HG03378 (cell line): ENCODE data around the gene ZNF862.
A peak's percentile ranks its signal among the peaks of the same experiment; 100 is the strongest.

Experiments
- ATAC-seq: cut with Tn5 transposase; IDR thresholded peaks from one replicate; pipeline ENCODE4 v1.9.1; 2021; ENCODE audit warnings: mild to moderate bottlenecking, moderate library complexity; ENCODE audit not compliant: unreplicated experiment

ZNF862 gene

DNA sequence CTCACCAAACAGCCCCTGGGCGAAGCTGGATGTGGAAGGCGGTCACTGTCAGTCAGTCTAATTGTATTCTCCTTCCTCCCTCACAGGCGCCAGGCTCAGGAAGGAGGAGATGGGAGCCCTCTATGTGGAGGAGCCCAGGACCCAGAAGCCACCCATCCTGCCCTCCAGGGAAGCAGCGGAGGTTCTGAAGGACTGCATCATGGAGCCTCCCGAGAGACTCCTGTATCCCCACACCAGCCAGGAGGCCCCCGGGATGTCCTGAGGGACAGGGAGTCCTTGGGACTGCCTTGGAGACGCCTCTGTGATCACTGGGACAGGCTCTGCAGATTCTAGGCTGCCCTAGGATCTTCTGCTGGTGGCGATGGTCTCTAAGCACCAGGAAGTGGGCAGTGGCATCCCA lies 25.8 kb downstream of the ZNF862 start:
- no peak for ATAC-seq

DNA sequence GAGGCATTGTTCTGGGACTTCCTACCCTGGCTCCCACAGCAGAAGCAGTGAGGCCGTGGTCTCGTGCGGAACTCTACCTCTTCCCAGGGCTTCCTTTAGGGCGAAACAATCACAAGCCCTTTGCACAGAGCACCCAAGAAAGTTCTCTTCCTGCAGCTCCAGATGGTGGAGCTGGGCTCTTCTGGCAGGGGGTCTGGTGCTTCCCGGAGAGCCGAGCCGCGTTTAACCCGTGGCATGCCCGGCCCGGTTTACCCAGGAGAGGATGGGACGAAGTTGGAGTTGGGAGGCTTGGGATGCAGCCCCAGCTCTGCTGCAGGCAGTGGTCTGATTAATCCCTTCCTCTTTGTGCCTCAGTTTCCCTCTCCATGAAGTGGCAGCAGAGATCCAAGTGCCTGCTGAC lies 26.6 kb downstream of the ZNF862 start:
- ATAC-seq: no peak

DNA sequence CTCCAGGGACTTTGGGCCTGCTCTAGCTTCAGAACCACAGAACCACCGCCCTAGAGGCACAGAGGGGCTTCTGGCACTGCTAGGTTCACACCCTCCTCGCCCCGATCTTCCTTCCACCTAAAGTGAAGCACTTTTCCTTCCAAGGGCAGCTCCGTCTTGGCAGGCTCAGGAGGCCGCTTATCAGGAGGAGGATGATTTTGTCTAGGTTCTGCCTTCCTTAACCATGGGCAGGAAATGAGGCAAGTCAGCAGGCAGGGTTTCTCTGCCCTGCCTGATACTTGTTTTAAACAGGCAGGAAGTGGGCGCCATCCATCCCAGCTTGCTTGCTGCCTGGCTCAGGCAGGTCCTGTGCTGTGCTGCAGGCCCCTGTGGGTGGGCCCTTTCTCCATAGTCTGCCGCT lies 27.3 kb downstream of the ZNF862 start:
- no peak for ATAC-seq

DNA sequence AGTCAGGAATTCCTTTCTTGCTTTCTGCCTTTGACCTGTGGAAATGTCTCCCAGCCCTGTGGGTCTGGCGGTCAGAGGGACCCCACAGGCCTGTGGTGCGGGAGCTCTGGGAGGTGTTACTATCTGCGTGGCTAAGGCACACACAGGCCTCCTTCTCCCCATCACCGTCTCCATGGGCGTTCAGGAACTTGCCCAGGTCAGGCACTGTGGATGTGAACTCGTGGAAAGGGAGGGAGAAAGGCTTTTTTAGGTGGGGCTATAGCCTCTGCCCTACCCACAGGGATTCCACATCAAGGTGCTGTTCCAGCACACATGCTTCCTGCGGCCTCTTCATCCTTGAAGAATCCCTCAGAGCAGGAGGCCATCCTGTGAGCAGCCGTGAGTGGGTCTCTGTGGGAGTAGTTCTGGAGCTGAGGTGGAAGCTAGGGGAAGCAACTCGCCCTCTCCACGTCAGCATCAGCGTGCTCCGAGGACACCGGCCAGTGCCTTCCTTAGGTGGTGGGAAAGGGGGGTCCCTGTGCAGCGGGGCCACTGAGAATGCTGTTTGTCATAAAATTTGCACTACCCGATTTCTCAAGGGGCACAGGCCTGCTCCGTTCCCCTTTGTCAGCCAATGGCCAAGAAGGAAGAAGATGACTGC lies 28.1 kb downstream of the ZNF862 start:
- no peak for ATAC-seq

DNA sequence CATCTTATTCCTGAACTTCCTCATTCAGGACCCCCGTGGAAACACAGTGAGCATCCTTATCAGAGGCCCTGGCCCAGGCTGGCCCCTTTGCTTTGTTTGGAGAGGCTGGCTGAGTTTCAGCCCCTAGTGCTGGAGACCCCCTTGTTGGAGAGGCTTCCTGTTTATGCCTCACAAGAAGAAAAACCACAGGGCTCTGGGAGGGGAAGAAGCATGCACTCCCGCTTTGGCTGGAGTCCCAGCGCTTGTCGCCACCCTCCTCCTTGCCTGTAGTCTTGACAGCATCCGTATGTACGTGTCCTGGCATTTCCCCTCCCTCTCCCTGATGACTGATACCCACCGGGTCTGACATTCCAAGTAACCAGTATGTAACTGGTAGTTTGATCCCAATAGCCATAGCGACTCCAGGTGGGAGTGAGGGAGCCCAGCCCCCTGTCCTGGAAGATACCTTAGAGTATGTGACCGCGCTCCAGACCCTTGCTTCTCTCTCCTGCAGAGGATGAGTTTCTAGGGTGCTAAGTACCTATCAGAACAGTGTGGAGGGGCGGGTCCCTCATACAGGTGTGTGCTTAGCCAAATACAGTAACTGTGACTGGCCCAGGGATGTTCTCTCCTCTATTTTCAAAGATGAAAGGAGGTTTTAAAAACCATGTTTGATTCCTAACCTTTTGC lies 28.7 kb downstream of the ZNF862 start:
- no peak for ATAC-seq

DNA sequence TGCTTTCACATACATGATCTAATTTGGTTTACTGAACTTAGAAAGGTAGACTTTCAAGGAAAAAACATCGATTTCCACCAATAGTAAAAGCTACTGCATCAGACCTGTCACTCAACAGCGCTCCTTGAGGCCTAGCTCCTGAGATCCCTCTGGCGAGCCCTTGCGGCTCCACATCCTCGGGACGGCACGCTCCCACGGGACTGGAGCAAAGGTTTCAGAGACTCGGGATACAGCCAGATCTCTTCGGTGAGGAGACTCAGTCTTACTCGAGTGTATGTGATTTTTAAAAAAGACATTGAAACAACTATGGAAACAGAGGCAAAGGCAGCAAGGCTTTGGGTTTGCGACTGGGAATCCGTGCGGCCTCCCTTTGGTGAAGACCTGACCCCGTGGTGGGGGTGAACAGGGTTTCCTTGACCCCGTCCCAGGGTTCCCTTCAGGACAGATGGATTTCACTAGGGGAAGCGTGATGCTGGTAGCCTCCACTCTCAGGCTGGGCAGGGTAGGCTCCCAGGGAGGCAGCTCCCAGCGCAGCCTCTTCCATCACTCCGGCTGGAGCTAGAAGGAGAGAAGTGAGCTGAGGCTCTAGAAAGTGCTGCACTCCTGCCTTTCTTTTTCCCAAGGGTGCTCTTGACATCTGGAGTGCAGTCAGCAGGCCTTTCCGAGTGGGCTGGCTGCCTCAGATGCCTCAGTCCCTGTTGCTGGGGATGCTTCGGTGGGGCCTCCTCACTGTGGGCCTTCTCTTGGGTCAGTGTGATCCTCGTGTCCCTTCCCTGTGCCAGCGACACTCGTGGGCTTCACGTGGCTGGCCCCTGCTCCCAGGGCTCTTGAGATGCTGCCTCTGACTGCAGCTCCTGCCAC lies 29.8 kb downstream of the ZNF862 start:
- no peak for ATAC-seq

DNA sequence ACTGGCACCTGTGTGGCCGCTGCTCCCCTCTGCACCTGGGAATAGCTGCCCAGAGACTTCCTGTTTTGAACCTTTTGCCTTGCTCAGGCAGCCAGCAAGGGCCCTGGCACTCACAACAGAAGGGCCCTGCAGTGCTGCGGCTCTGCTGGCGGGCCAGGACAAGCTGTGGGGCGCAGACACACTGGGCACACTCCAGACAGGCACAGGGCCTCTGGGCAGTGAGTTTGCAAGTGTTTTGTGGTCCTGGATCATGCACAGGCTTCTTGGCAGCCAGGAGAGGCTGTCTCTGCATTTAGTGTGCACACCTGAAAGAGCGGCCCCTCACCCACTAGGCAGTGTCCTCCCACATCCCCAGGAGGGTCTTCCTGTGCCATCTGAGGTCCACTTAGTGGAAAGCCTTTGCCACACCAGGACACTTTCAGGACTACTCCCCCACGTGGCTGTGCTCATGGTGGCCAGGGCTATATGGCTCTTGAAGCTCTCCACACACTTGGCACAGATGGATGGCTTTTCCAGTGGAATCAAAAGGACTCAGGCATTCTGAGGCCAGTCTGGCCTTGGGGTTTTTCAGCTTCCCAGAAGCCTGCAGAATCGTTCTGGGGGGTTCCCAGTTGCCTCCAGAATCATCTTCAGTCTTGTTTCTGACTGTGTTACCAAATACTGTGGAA lies 30.6 kb downstream of the ZNF862 start:
- ATAC-seq: no peak

DNA sequence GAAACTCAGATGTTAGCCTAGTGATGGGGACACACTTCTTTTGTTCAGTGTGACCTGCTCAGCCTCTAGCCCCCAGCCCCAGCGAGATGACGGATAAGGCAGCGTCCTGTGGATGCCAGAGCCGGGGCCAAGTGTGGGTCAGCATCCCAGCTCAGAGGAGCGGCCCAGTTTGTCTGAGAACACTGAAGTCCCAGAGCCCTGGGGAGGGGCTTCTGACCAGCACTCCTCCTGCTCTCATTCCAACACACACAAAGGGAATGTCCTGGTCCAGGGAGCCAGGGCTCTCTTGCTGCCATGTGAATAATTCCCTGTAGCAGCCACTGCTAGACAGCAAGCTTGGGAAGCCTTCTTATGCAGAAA lies 31.1 kb downstream of the ZNF862 start:
- no peak for ATAC-seq

DNA sequence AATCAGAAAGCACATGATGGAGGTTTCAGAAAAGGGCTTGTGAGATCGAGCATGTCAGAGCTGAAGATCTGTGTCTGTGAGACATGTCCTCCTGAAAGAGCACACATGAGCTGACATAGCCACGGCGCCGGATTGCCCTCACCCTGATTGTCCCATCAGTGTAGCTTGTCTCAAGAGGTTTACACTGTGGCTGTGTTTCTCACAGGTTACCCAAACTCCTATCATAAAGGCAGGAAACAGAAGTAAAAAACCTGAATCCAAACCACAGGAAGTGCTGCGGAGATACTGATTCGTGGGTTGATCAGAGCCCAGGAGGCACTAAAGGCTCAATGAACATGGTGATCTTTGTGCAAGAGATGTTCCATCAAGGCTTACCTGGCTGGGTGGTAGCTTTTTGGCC lies 31.7 kb downstream of the ZNF862 start:
- ATAC-seq: no peak

DNA sequence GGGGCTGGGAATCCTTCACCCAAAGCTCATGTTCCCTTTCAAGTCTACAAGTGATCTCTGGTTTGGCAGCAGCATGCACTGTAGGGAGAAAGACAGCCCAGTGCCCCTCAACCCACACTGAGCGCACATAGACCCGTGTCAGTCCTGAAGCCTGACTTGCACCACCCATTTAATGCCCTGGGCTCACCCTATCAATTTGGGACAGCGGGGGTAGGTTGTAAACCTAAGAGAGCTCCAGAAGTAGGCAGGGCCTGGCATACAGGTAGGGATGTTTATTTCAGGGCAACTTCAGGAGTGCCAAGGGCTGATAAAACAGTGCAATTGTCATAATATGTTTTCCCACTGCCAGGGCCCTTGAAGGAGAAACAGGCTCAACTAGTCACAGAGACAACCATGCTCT lies 32.1 kb downstream of the ZNF862 start:
- ATAC-seq: no peak

DNA sequence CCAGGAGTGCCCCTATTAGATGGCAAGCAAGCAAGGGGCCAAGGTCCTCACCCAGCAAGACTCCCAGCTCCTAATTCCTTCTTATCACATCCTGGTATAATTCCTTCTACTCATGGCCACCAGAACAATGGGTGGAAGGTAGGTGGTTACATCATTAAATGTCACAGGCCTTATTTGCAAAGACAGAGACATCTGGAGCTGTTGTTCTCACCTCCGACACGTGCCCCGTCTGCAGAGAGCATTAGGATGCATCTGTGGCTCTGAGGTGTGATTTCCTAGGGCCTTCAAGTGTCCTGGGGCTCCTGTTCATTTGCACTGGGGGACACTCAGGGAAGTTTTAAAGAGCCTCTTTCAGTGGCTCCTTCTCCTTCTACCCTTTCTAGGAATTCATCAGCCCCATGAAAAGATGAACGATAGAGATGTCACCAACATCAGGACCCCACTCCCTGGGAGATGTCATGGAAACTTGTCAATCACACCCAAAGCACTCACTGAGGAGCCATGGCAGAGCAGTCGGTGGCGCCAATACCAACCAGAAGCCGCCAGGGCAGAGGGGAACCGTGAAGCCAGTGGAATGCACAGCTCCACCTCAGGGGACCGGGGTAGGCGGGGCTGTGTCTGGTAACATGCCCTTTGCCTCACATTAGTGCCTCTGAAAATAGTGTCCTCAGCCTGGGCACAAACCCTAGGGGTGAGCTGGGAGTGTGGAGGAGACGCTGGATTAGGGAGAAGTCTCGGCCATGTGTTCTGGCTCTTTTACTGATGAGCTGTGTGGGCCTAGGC lies 32.7 kb downstream of the ZNF862 start:
- ATAC-seq: no peak

DNA sequence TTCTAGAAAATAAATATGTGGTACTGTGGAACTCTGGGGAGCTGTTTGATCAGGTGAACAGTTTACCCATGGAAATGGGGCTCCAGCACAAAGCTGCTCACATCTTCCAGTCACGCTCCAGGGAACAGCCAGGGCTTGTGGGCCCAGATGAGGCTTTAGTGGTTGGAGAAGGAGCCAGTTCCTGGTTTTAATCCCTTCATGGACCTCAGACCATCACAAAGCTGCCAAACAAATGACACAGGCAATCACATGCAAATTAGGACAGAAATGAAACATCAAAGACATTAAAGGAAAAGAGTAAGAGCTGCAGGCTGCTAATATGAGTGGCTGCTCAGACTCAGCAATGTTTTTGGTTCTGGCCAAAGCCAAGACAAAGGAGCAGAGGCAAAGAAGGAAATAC lies 33.4 kb downstream of the ZNF862 start:
- no peak for ATAC-seq

DNA sequence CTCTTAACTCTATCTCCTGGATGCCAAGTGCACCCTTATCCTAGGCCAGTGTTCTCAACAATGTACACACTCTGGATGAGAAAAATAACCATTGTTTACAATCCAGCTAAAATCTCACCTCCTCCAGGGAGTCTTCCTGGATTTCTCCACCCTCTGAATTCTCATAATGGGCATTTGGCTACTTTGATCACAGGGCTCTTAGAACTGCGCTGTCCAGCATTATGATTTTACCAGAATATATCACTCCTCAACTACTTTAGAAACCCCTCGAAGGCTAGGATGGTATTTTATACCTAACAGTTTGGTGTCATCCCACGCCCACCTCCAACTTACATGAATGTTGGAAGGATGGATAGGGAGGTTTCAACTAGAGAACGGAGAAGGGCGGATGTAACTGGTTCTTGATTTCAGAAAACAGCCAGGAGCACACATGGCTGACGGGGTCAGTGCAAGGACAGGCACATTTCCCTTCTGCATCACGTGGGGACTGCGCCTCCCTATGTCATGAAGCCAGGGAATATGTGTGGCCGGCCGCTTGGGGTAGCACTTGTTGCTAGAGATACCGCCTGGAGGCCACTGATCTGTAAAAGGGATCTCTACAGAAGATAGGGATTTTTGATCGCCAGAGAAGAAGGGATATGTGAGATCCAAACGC lies 34.4 kb downstream of the ZNF862 start:
- no peak for ATAC-seq

DNA sequence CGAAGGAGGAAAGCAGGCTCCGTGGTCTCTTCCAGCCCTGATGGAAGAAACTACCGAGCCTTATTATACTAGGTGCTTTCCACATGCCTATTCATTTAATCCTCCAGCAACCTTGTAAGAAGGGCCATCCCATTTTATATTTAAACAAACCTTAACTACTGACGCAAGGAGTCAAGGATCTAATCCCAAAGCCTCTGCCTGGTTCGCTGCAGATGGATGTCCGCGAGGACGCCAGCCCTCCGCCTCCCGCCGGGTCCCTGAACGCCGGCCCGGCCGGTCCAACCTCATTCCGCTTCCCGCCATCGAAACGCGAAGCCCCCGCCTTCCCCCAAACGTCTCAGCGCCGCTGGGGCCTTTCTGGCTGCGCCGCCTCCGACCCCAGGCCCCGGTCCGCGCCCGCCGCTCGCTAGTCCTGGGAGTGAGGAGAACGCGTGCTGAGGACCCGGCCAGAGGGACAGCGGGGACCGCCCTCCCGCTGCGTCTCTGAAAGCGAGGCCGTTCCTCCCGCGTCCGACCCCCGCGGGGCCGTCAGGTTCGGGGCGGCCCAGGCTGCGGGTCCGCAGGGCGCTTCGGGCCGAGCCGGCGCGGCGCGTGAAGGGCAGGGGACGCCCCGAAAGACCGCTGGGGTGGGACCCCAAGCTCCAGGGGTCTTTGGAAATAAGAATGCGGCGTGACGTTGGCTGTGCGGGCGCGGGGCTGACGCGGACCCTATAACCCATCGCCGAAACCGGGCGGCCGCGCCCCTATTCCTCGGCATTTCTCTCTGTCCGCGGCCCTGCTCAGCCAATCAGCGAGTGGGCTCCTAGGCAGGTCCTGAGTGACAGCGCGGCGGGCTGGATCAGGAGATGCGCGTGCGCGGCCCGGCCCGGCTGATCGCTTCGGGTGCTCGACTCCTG lies 35.1 kb downstream of the ZNF862 start, which contains the start of gene ATP6V0E2:
ATP6V0E2 (plus strand) TSS at position 896 of the 896 bp plus-strand sequence. CDS start 97 bp downstream, outside the sequence.
- peak; percentile 86 for ATAC-seq

DNA sequence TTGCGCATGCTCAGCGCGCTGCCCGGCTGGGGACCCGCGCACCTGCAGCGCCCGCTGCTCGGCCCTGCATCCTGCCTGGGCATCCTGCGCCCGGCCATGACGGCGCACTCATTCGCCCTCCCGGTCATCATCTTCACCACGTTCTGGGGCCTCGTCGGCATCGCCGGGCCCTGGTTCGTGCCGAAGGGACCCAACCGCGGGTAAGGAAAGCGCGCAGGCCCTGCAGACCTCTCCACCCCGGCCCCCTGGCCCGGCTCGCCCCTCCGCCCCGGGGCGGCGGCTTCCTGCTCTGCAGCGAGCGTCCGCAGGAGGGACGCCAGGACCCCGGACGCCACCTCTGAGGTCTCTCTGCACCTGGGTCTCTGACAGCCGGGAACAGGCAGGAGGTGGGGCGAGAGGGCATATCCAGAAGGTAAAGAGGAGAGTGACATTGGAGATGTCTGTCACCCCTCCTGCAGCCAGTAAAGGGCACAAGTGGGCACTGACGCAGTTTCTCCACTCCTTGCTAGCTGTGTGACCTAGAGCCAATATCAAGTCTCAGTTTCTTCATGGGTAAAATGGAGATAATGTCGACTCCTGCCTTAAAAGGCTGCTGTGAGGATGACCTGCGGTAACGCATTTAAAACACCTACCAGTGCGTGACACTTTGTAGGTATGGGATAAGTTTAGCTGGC lies 35.9 kb downstream of the ZNF862 start:
- peak; percentile 28 for ATAC-seq

DNA sequence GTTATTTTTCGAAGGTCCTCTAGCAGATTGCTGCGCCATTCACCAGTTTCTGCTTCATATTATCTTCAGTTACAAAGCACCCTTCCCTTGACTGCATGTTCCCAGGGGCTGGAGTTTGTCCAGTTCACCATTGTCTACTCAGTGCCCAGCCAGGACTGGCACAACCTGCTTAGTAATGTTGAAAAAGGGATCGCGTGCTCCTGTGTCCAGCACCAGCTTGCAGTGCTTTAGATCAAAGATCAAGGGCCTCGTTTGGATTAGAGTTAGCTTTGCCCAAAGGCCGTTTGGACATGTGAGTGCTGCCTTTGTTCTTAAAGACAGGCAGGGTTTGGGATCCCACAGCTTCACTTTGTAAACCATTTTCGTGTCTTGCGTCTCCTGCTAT lies 36.5 kb downstream of the ZNF862 start:
- no peak for ATAC-seq

DNA sequence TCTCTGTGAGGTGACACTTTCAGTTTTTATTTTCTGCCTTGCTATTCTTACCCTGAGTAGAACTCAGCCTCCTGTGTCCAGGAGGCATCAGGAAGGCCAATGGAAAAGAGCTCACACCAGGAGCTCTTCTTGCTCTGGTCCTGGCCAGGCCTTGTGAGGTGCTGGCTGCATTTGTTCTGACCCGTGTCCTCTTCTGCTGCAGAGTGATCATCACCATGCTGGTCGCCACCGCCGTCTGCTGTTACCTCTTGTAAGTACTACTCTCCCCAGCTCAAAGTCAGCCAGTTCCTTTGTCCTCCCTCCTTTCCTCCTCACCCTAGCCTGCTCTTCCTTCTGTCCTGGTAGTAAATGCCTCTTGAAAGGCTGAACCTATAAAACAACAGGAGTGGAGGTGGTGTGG lies 37.2 kb downstream of the ZNF862 start:
- no peak for ATAC-seq

DNA sequence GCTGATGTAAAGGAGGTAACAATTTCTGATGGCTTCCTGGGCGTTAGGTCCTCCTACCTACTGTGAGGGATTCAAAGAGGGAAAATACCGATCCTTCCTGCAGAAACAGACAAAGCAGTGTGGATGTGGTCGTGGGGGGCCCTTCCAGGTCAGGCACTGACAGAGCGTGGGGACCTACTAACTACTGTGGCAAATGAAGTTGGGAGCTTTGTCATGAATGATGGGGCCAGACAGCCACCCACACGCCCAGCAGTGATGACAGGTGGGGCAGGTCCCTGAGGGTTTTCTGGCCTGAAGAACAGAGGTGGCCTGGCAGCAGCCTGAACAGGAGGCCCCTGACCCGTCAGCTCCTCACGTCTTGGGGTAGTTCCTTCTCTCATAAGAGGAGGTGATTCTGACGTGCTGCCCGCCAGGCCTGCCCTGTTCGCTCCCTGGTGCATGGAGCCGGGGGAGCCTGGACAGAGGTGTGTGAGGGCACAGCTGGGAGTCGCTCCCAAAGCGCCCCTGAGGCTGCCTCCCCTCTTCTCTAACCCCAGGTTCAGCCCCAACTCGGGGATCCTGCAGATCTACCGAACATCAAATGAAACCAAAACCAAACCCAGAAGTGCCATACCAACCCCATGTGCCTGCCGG lies 39.8 kb downstream of the ZNF862 start:
- no peak for ATAC-seq
